HG03469 (cell line): ENCODE data around the gene UCP2.

Experiments
- ATAC-seq: cut with Tn5 transposase; IDR thresholded peaks from one replicate; pipeline ENCODE4 v1.9.1; 2021; ENCODE audit warnings: mild to moderate bottlenecking, moderate library complexity, moderate number of reproducible peaks; ENCODE audit not compliant: unreplicated experiment

The UCP2 gene

GRCh38 chr11:73972620-73973449, 9.8 kb downstream of the UCP2 start:
- ATAC-seq, result no peak

- no peak for ATAC-seq
These were observed 10.5 kb downstream of the UCP2 start for GRCh38 chr11:73972187-73972586.

- ATAC-seq, result no peak
These were observed 11.4 kb downstream of the UCP2 start for GRCh38 chr11:73971175-73971719.

GRCh38 chr11:73969991-73970800, 12.4 kb downstream of the UCP2 start:
- no peak for ATAC-seq

GRCh38 chr11:73969091-73969490, 13.6 kb downstream of the UCP2 start:
- ATAC-seq, result no peak

GRCh38 chr11:73968356-73968966, 14.2 kb downstream of the UCP2 start:
- ATAC-seq, result no peak

- no peak for ATAC-seq
These were observed 16.9 kb downstream of the UCP2 start for GRCh38 chr11:73965764-73966121.

GRCh38 chr11:73965076-73965763, 17.4 kb downstream of the UCP2 start:
- no peak for ATAC-seq

GRCh38 chr11:73963861-73964260, 18.8 kb downstream of the UCP2 start:
- ATAC-seq, result no peak

- no peak for ATAC-seq
These were observed 20.4 kb downstream of the UCP2 start for GRCh38 chr11:73962101-73962705.

- no peak for ATAC-seq
These were observed 21.3 kb downstream of the UCP2 start for GRCh38 chr11:73961321-73961720.

GRCh38 chr11:73958521-73959141, 24.0 kb downstream of the UCP2 start:
- ATAC-seq, result no peak

GRCh38 chr11:73957654-73958361, 24.8 kb downstream of the UCP2 start:
- ATAC-seq, result no peak

- ATAC-seq, result no peak
These were observed 25.6 kb downstream of the UCP2 start for GRCh38 chr11:73956876-73957653.

- no peak for ATAC-seq
These were observed 30.8 kb downstream of the UCP2 start for GRCh38 chr11:73951797-73952196.

- peak; percentile 48 for ATAC-seq
These were observed 31.6 kb downstream of the UCP2 start, which contains the start of gene DNAJB13 for GRCh38 chr11:73950869-73951710. Gene DNAJB13, plus strand, starts transcription at chr11:73951026. Its CDS starts 44 bp downstream, at chr11:73951070.

- ATAC-seq, result no peak
These were observed 32.7 kb downstream of the UCP2 start for GRCh38 chr11:73949912-73950311.
